ENCODE measurements around the gene CHRDL2.

CHRDL2 gene

DNA sequence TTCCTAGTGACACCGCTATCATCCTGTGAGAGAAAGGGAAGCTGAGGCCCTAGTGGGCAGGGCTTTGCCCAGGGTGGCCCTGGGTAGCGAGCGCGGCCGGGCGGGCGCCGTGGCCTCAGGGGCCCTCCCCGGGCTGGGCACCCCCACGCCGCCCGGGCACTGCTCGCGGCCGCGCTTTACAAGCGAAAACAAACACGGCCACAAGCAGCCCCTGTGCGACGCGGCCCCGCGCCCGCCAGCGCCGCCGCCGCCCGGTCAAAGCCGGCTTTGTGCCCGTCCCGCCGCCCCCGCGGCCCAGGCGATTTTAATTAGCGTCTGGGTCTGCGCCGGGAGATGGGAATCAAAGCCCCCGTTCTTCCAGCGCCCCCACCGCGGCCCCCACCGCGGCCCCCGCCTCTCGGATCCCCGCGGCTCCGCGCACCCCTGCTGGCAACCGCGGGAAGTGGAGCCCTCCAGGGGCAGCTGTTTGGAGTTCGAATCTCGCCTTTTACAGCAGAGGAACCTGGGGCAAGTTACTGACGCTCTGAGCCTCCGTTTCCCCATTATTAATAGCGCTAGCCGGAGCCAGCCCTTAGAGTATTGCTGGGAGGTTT lies 47.9 kb downstream of the CHRDL2 start:
- DNase-seq, result no peak

DNA sequence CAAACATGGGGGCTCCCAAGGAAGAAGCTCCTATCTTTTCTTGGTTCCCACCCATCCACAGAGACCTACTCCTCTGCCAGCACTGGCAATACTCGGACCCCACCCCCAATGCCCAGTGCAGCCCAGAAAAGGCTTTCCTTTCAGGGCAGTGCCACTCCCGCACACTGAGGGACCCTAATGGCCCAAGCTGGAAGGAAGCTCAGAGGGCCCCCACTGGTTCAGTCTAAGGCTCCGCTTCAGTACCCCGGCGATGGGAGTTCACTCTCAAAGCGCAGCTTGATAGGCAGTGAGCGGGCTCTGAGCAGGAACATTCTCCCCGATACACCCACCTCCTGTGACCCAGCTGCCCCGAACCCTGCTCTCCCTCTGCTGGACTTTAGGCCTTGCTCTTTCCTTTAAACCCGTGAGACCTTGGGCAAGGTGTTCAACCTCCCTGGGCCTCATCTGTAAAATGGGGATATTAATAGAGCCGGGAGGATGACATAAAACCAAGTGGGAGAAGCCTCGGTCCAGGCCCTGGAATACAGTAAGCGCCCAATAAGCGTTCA lies 48.4 kb downstream of the CHRDL2 start:
- DNase-seq, result no peak

GRCh38 chr11:74681686-74682651 lies 49.3 kb downstream of the CHRDL2 start:
- DNase-seq, result no peak

DNA sequence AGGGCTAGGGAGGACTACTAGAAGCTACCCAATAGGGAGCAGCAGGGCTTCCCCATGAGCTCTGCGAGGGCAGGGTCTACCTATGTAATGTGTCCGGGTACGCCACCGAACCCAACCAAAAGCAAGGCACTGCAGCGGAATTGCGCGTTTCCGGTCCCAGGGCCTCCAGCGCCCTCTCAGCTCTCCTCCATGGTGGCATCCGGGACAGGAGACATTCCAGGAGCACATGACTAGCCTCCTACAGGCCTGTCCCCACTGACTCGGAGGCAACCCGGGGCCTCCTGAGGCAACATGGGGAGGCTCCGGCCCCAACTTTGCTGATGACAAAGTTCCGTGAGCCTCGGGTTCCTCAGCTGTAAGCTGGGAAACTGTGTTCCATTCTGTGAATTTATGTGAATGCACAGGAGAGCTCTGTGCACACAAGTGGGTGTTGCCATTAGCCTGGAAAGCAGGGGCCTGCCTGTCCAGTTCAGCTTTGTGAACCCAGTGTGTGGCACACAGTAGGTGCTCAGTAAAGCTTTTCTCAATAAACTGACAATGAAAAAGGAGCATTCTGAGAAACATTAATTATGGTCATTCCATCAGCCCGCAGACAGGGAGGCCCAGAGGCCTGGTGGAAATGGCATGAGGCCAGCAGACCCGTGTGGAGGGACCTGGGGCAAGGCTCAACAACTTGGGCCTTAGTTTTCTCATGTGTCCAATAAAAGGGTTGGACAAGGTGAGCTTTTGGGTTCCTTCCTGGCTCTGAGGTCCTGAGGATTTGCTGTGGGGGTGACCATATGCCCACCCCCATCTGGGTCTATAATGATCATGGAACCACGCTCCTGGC lies 50.3 kb downstream of the CHRDL2 start:
- DNase-seq, result no peak

GRCh38 chr11:74680035-74680671 lies 51.1 kb downstream of the CHRDL2 start:
- DNase-seq, result no peak

DNA sequence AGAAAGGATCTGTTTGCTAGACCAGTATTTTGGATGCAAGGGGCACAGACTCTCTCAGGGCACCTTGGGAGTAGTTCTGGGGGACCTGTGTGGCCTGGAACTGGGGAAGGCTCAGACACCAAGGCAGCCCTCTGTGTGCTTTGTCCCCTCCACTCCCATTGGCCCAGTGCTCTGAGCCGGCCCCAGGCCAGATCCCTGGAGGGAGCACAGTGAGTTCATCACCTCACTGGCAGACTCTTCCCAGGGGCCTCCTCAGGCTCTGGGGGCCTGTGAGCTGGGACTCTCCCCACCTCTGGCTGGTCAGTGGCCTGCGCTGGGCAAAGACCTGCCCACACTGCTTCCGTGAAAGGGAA lies 51.7 kb downstream of the CHRDL2 start:
- no peak for DNase-seq

GRCh38 chr11:74678591-74679512 lies 52.4 kb downstream of the CHRDL2 start:
- no peak for DNase-seq

GRCh38 chr11:74678041-74678440 lies 53.2 kb downstream of the CHRDL2 start:
- no peak for DNase-seq

GRCh38 chr11:74677131-74677530 lies 54.1 kb downstream of the CHRDL2 start:
- no peak for DNase-seq

DNA sequence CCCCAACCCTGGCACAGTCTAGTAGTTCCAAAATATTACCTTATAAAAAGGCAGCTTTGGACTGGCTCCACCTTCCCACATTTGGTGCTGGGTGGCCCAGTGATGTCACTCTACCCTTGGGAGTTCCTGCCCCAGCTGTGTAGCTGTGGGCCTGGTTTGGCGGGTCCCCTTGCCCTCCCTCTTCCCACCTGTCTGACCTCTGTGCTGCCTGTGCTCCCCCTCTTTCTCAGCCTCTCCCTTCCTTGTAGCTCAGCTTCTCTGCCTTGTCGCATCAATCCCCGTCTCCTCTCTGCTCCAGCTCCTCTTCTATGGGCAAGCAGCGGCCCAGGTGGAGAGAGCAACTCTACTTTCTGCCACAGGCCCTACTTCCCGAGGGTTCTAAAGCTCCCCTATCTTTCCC lies 54.6 kb downstream of the CHRDL2 start:
- no peak for DNase-seq

- DNase-seq, result no peak
Measured at GRCh38 chr11:74675761-74676160, 55.5 kb downstream of the CHRDL2 start.

- no peak for DNase-seq
Measured at GRCh38 chr11:74673693-74674360, 57.4 kb downstream of the CHRDL2 start.

DNA sequence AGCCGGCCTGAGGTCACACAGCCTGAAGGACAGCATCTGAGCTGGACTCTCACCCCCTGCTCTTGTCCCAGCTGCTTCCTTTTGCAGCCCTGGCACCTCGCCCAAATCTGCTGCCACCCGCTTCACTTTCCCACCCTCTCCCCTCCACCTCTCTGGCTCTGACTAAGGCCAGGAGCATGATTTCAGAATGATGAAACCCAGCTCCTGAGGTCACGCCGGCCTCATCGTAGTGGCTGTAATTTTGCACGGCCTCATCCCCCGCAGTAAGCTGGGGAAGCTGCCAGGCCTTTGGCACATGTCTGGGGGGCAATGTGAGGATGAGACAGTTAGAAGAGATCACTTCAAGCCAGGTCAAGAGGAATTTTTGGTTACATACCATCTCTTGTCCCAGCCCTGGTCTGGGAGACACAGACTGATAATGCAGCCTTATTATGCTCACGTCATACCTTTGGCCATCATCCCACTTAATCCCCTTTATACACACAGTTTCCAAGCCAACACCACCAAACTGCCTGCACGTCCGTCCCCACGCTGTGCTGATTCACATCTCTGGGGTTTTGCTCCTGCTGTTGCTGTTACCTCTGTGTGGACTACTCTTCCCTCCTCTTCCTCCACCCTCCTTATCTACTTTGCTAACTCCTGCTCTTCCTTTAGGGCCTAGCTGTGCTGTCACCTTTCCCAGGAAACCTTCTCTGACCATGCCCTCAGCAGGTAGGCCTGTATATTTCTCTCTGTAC lies 58.1 kb downstream of the CHRDL2 start:
- DNase-seq, result no peak

- DNase-seq, result no peak
Measured at GRCh38 chr11:74672332-74672955, 58.8 kb downstream of the CHRDL2 start.

GRCh38 chr11:74671520-74672196 lies 59.6 kb downstream of the CHRDL2 start:
- DNase-seq, result no peak

- DNase-seq, result no peak
Measured at GRCh38 chr11:74670171-74670570, 61.1 kb downstream of the CHRDL2 start.

- DNase-seq, result no peak
Measured at GRCh38 chr11:74669211-74670160, 61.7 kb downstream of the CHRDL2 start.

DNA sequence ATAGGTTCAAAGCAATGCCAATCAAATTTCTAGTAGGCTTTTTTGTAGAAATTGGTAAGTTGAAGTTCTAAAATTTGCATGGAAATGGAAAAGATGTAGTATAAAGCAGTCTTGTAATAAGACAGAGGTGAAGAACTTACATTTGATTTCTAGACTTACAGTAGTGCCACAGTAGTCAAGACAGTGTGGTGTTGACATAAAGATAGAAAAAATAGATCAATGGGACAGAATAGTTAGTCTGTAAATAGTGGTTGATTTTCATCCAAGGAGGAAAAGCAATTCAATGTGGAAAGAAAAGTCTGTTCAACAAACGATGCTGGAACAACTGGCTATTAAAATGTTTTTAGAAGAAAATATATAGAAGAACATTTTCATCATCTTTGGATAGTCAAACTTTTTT lies 67.9 kb downstream of the CHRDL2 start:
- DNase-seq, result no peak

Data from activated effector memory CD4-positive, alpha-beta T cell treated with Interleukin-2 at 50 U/mL for 16 hours (primary cell).